Ovary (tissue), 9 donors: ENCODE measurements around the gene NOD2. TPM values are rescaled to one million over a fixed set of nuclear protein-coding genes. Genes with fewer than 3 reads are reported as not detected.

ENCODE experiments used
- DNase-seq, 5 donors: peaks; one replicate each; pipeline ENCODE4 v3.0.0-alpha.2; 2019 to 2020
- H3K27ac ChIP-seq, 2 donors: fragments of 200-600 bp; one replicate each; pipeline versions ENCODE4 v1.5.1 to v1.8.0; 2019 to 2022
- H3K27me3 ChIP-seq: fragments of 200-600 bp; one replicate; pipeline ENCODE4 v1.8.0; 2022
- H3K36me3 ChIP-seq: fragments of 200-600 bp; sonication (generic); one replicate; pipeline ENCODE4 v1.5.1; 2019
- H3K4me1 ChIP-seq: one replicate; pipeline ENCODE4 v1.8.1; 2013; ENCODE audit warnings: mild to moderate bottlenecking, moderate library complexity; ENCODE audit not compliant: insufficient read depth
- H3K4me3 ChIP-seq: fragments of 200-600 bp; sonication (generic); one replicate; pipeline ENCODE4 v1.5.1; 2017
- H3K9me3 ChIP-seq, 2 donors: fragments of 200-600 bp in 1 of 2; sonication (generic) in 1 of 2; one replicate each; pipeline versions ENCODE4 v1.5.1 to v1.8.1; 2013 to 2019; ENCODE audit warnings: mild to moderate bottlenecking in 1 of 2, moderate library complexity in 1 of 2
- EP300 ChIP-seq: sonication (generic); formaldehyde crosslinking; IDR thresholded peaks from one replicate; pipeline ENCODE4 v1.6.1; 2017; ENCODE audit warnings: antibody characterized with exemption
- POLR2A ChIP-seq: fragments of 450-650 bp; IDR thresholded peaks from one replicate; pipeline ENCODE4 v1.6.1; 2017; ENCODE audit warnings: antibody characterized with exemption, mild to moderate bottlenecking, moderate library complexity
- WGBS, 3 donors: extraction: QIAGEN DNeasy Blood & Tissue Kit in 1 of 3; methylation state at CpG; one replicate each; pipeline versions ENCODE4 v1.1.5 to v1.1.7; 2013 to 2017; 5-methylcytosine and 5-hydroxymethylcytosine counted together
- intact Hi-C, 4 donors: fragments of 100-400 bp; cut with DNase I; formaldehyde crosslinking; loops; one replicate each; pipeline versions ENCODE4 v1.11.0 to v1.15.1; 2022 to 2023
- polyA plus RNA-seq, 2 donors: library from polyadenylated mRNA; stranded (reverse); fragments of 200-250 nt in 1 of 2; fragments of 350-450 nt in 1 of 2; fragmentation: Illumina TruSeq in 1 of 2; extraction: RNeasy Lipid Tissue Mini Kit (QIAGEN cat#74804) in 1 of 2; gene quantifications; one replicate each; pipeline ENCODE4 v1.2.3, GENCODE V29; 2013 to 2014
- total RNA-seq, 7 donors: library from RNA; depleted of rRNA in 2 of 7; stranded (reverse); fragments of >200 nt in 2 of 7; fragmentation: NEBNext Ultra II Directional in 3 of 7; extraction: Animal tissue kit (Norgen Biotek cat#: 25700) in 3 of 7; gene quantifications; one replicate each; pipeline versions ENCODE4 v1.1.0 to v1.2.4, GENCODE V29; 2016 to 2023
- TF ChIP-seq, protein P1 (sequence below), 3 donors: fragments of 450-650 bp in 2 of 3; fragments of 200-600 bp in 1 of 3; IDR thresholded peaks; one replicate each; pipeline versions ENCODE4 v1.5.1 to v1.8.0; 2016 to 2022; ENCODE audit warnings: antibody characterized with exemption in 3 of 3, mild to moderate bottlenecking in 1 of 3
- donor health status: DM: no; HTN: no; CAD: no; lungs with moderate emphysema.
- donor health status: DM: no; HTN: no; CAD: no.
- donor health status: Bipolar disorder and iron deficiency.
- donor health status: DM: yes; HTN: yes; CAD: no.
- donor health status: DM: no; HTN: no; CAD: no.
- donor health status: DM: yes; HTN: yes; CAD: no.

The NOD2 gene
- total and polyA plus RNA-seq, 9 donors = 0.53 to 1.5 (median 1.1) TPM

DNA sequence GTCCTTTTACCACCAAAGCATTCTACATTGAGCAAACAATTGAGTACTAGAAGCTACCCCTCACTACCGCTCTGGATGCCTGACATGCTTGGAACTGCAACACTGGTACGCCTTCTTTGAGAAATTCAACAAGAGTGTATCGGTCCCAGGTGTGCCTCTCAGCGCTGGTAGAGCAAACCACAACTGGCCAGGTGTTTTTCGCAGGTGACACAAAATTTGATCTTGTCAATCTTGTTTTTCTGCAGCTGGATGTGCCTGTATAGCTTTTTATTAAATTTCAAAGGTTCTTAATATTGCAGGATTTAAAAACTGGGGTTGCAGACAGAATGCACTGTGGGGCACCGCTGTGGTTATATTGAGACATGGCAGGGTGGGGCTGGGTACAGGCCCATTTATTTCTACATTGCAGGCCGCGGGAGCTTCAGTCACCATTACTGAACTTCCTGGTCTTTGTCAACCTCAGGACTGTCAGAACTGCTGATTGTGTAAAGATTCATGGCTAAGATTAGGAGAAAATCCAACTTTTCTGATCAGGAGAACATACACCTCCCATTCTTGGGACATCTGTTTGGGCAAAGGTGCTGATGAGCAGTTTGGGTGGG lies 7.8 kb upstream of the NOD2 start:
- H3K27me3 ChIP-seq = no peaks in the 10 kb centered on the region
- no peak for DNase-seq
- no peaks in the 10 kb centered on the region for H3K9me3 ChIP-seq
- H3K27ac ChIP-seq = no peak overlapping the region
- H3K36me3 ChIP-seq = no peaks in the 10 kb centered on the region
- no peak overlapping the region for H3K4me3 ChIP-seq
- intact Hi-C loops = no loop called here
- TF ChIP-seq EP300 (no peak), POLR2A (no peak)
- TF ChIP-seq, protein P1, sequence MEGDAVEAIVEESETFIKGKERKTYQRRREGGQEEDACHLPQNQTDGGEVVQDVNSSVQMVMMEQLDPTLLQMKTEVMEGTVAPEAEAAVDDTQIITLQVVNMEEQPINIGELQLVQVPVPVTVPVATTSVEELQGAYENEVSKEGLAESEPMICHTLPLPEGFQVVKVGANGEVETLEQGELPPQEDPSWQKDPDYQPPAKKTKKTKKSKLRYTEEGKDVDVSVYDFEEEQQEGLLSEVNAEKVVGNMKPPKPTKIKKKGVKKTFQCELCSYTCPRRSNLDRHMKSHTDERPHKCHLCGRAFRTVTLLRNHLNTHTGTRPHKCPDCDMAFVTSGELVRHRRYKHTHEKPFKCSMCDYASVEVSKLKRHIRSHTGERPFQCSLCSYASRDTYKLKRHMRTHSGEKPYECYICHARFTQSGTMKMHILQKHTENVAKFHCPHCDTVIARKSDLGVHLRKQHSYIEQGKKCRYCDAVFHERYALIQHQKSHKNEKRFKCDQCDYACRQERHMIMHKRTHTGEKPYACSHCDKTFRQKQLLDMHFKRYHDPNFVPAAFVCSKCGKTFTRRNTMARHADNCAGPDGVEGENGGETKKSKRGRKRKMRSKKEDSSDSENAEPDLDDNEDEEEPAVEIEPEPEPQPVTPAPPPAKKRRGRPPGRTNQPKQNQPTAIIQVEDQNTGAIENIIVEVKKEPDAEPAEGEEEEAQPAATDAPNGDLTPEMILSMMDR (IDR thresholded peaks at IDR 0.05) = no peak
- no peaks in the 10 kb centered on the region for H3K4me1 ChIP-seq
- 88 to 94% (median 90%) methylated on average over 8 of the region's 8 CpGs for WGBS, 3 donors

DNA sequence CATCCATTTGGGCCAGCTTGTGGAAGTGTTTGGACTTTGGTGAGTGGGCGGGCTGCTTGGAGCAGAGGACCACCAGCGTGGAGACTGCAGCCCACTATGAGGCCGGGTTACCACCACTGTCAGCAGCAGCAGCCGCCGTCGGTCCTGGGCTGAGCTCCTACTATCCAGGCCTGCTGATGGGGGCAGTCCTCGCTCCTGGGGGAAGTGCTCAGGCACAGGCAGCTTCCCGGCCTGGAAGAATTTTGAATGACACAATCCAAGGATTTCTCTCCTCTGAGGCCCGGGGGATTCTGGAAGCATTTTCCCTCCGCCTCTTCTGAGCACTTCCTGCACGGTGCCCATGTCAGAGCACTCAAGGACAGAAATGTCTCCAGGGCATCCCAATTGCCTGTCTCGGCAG lies 5.3 kb upstream of the NOD2 start:
- 40 to 45% (median 44%) methylated on average over 12 of the region's 12 CpGs for WGBS, 3 donors
- Histone ChIP-seq H3K27ac (no peak overlapping the region), H3K27me3 (no peaks in the 10 kb centered on the region), H3K4me1 (peaks cover 3% of the 10 kb centered on the region), H3K4me3 (no peak overlapping the region), H3K9me3 (no peaks in the 10 kb centered on the region), H3K36me3 (no peaks in the 10 kb centered on the region)
- no peak for DNase-seq
- TF ChIP-seq POLR2A = no peak
- TF ChIP-seq, protein P1 (IDR thresholded peaks at IDR 0.05) = no peak
- TF ChIP-seq EP300 = no peak
- intact Hi-C loops = no loop called here

DNA sequence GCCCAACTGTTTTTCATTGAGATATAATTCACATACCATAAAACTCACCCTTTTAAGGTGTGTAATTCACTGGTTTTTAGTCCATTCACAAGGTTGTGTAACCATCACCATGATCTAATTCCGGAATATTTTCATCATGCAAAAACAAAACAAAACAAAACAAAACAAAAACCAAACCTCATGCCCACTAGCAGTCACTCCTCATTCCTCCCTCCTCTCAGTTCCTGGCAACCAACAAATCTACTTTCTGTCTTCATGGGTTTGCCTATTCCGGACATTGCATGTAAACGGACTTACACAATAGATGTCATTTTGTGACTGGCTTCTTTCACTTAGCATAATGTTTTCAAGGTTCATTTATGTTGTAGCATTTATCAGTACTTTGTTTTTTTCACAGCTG lies 4.5 kb upstream of the NOD2 start:
- peaks cover 7% of the 10 kb centered on the region for H3K4me1 ChIP-seq
- no peaks in the 10 kb centered on the region for H3K36me3 ChIP-seq
- intact Hi-C loops = no loop called here
- H3K27ac ChIP-seq = no peak overlapping the region
- TF ChIP-seq, protein P1 (IDR thresholded peaks at IDR 0.05) = no peak
- TF ChIP-seq POLR2A (no peak), EP300 (no peak)
- no peak overlapping the region for H3K4me3 ChIP-seq
- no peaks in the 10 kb centered on the region for H3K27me3 ChIP-seq
- 76 to 87% (median 84%) methylated on average over 3 of the region's 3 CpGs for WGBS, 3 donors
- no peak for DNase-seq
- H3K9me3 ChIP-seq = no peaks in the 10 kb centered on the region

DNA sequence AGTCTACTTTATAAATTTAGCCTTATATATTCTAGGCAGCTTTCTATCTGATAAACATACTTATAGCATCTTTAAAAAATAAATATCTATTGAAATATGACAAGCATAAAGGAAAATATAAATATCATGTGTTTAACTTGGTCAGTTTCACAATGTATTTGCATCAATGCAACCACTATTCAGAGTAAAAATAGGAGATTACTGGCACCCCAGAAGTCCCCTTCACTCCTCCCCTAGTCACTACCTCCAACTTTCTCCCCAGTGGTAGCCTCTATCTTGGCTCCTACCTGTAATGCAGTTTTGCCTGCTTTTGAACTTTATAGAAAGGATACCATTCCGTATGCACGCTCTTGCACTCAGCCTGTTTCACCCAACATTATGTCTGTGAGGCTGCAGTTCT lies 3.2 kb upstream of the NOD2 start:
- intact Hi-C loops = no loop called here
- peaks cover 9% of the 10 kb centered on the region for H3K4me1 ChIP-seq
- no peaks in the 10 kb centered on the region for H3K36me3 ChIP-seq
- no peaks in the 10 kb centered on the region for H3K9me3 ChIP-seq
- H3K27ac ChIP-seq = no peak overlapping the region
- TF ChIP-seq, protein P1 (IDR thresholded peaks at IDR 0.05) = no peak
- TF ChIP-seq EP300 = no peak
- no peak for TF ChIP-seq POLR2A
- WGBS, 3 donors = 89 to 95% (median 91%) methylated on average over 2 of the region's 2 CpGs
- no peak overlapping the region for H3K4me3 ChIP-seq
- no peak for DNase-seq
- H3K27me3 ChIP-seq = no peaks in the 10 kb centered on the region
